ENCODE results near the gene BNIP5. TPM values are rescaled to one million over a fixed set of nuclear protein-coding genes. Genes with fewer than 3 reads are reported as not detected.

Gene BNIP5
- total RNA-seq, 1 donor from 2014 or later, result not detected

DNA sequence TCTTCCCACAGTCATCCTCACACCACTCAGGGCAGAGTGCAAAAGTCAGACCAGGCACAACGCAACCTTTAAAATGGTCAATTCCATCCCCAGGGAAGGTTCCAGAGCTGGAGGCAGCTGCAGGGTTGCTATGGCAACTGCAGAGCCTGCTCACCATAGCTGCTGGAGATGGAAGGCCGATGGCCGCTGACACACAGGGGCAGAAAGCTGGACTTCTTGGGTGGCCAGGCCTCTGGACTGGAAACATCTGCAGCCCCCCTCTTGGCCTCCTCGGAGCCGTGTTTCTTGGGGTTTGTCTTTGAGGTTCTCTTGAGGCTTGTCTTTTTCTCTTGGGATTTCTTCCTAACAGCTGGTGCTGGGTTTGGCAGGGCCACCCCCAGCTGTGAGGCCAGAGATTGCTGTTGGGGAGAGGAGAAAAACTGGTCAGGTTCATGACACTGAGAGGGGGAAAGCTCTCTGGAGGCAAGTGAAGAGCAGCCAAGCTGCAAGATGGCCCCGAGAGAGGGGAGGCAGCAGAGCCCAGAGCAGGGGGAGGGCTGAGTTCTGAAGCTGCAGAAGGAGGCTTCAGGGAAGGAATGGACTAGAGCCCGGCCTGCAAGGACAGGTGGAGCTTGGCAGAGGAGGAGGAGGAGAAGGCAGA, 10.2 kb downstream of the BNIP5 start:
- Histone ChIP-seq H3K36me3 (ENCODE audit: control insufficient read depth, insufficient read depth, low read length) (no peaks in the 10 kb centered on the region), H3K4me3 (ENCODE audit: low read depth, low read length) (no peak overlapping the region), H3K27me3 (ENCODE audit: control insufficient read depth, insufficient read depth, low read length) (peaks cover 11% of the 10 kb centered on the region)
- DNase-seq (ENCODE audit: low read depth), result no peak
- FAIRE-seq, result no peak
- TF ChIP-seq, protein P1, sequence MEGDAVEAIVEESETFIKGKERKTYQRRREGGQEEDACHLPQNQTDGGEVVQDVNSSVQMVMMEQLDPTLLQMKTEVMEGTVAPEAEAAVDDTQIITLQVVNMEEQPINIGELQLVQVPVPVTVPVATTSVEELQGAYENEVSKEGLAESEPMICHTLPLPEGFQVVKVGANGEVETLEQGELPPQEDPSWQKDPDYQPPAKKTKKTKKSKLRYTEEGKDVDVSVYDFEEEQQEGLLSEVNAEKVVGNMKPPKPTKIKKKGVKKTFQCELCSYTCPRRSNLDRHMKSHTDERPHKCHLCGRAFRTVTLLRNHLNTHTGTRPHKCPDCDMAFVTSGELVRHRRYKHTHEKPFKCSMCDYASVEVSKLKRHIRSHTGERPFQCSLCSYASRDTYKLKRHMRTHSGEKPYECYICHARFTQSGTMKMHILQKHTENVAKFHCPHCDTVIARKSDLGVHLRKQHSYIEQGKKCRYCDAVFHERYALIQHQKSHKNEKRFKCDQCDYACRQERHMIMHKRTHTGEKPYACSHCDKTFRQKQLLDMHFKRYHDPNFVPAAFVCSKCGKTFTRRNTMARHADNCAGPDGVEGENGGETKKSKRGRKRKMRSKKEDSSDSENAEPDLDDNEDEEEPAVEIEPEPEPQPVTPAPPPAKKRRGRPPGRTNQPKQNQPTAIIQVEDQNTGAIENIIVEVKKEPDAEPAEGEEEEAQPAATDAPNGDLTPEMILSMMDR (IDR thresholded peaks at IDR 0.05; ENCODE audit: insufficient read depth, low read length, severe bottlenecking), result no peak

DNA sequence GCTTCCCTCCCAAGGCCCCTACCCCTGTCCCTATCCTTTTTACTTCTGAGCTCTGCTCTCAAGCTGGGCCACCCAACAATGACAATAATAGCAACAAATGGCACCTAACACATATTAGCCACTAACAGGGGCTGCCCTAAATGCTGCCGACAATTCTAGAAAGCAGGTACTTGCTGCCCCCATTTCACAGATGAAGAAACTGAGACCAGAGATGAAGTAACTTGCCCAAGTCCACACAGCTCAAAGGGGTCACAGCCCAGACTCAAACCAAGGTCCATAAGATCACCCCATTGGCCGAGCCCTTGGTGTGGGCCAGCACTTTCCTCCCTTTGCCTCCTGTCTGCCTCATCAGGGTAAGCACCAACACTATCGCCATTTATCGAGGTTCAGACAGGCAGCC, 12.0 kb downstream of the BNIP5 start:
- FAIRE-seq (no peak), DNase-seq (ENCODE audit: low read depth) (no peak)
- Histone ChIP-seq H3K4me3 (ENCODE audit: low read depth, low read length) (no peak overlapping the region), H3K27me3 (ENCODE audit: control insufficient read depth, insufficient read depth, low read length) (peaks cover 9% of the 10 kb centered on the region), H3K36me3 (ENCODE audit: control insufficient read depth, insufficient read depth, low read length) (no peaks in the 10 kb centered on the region)
- TF ChIP-seq, protein P1 (IDR thresholded peaks at IDR 0.05; ENCODE audit: insufficient read depth, low read length, severe bottlenecking), result no peak

DNA sequence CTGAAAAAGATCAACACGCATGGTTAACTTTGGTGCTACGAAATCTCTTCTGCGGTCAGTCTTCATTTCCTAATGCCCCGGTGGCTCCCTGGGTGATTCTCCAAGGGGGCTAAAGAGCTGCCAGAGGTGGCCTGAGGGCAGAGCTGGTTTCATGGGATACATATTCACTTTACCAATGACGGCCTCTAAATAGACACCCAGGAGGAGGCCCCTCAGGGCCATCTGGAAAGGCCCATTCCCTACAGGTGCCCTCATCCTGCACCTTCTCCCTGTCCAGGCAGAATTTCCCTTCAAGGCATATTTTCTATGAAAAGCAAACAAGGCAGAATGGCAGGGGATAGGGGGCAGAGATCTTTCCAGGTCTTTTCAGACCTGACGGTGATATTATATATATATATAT, 12.5 kb downstream of the BNIP5 start:
- Histone ChIP-seq H3K27me3 (ENCODE audit: control insufficient read depth, insufficient read depth, low read length) (peaks cover 9% of the 10 kb centered on the region), H3K36me3 (ENCODE audit: control insufficient read depth, insufficient read depth, low read length) (no peaks in the 10 kb centered on the region), H3K4me3 (ENCODE audit: low read depth, low read length) (no peak overlapping the region)
- FAIRE-seq (no peak), DNase-seq (ENCODE audit: low read depth) (no peak)
- TF ChIP-seq, protein P1 (IDR thresholded peaks at IDR 0.05; ENCODE audit: insufficient read depth, low read length, severe bottlenecking), result no peak

DNA sequence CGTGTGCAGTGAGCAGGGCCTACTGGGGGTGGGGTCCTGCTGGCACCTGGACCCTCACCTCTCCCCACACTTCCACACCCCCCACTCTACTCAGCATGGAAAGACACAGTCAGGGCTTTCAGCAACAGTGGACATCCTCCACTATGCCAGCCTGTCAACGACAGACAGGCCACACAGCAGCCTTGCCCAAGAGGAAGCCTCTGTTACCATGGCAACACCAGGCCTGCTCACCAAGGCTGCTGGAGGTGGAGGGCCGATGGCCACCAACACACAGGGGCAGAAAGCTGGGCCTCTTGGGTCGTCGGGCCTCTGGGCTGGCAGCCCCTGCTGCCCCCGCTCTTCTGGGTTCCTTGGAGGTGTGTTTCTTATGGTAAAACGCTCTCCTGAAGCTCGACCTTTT, 13.6 kb downstream of the BNIP5 start:
- peaks cover 4% of the 10 kb centered on the region for H3K27me3 ChIP-seq (ENCODE audit: control insufficient read depth, insufficient read depth, low read length)
- no peak for DNase-seq (ENCODE audit: low read depth)
- no peak for FAIRE-seq

DNA sequence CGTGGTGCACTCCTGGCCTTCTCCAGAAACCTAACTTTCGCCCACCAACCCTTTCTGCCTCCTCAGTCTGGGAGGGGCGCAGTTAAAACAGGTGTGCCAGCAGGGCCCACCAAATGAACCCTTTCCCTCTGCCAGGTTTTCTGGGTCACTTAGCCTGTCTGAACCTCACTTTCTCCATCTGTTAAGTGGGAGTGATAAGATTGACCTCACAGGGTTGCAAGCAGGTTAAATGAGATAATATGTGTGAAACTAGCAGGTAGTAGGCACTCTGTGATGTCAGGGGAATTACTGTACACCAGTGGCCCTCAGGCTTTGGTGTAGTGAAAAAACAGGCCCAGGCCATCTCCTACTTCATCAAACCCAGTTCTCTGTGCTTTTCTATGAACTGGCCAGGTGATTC, 14.1 kb downstream of the BNIP5 start:
- TF ChIP-seq, protein P1 (IDR thresholded peaks at IDR 0.05; ENCODE audit: insufficient read depth, low read length, severe bottlenecking), result no peak
- Histone ChIP-seq H3K36me3 (ENCODE audit: control insufficient read depth, insufficient read depth, low read length) (no peaks in the 10 kb centered on the region), H3K27me3 (ENCODE audit: control insufficient read depth, insufficient read depth, low read length) (peaks cover 4% of the 10 kb centered on the region), H3K4me3 (ENCODE audit: low read depth, low read length) (no peak overlapping the region)
- DNase-seq (ENCODE audit: low read depth) (no peak), FAIRE-seq (no peak)

More for the DNA sequence above, 13.6 kb downstream of the BNIP5 start:
- TF ChIP-seq, protein P1 (IDR thresholded peaks at IDR 0.05; ENCODE audit: insufficient read depth, low read length, severe bottlenecking), result no peak
- no peak overlapping the region for H3K4me3 ChIP-seq (ENCODE audit: low read depth, low read length)
- H3K36me3 ChIP-seq (ENCODE audit: control insufficient read depth, insufficient read depth, low read length), result no peaks in the 10 kb centered on the region

DNA sequence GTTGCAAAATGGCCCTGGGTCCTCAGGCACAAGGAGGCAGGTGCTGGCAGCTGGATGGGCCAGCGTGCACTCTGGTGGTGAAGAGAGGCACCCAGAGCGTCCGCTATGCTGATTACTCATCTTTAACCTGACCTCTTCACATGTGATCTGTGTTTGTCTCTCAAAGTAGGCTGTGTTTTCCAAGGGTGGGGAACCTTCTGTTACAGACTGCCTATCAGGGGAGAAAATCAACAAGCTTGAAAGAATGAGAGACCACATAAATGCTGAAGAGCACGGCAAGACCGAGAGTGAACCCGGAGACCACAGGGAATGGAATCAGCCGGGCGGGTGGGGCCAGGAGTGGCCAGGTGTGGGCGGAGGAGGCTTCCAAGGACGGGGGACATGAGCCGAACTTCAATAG, 16.2 kb downstream of the BNIP5 start:
- Histone ChIP-seq H3K27me3 (ENCODE audit: control insufficient read depth, insufficient read depth, low read length) (no peaks in the 10 kb centered on the region), H3K4me3 (ENCODE audit: low read depth, low read length) (no peak overlapping the region), H3K36me3 (ENCODE audit: control insufficient read depth, insufficient read depth, low read length) (no peaks in the 10 kb centered on the region)
- DNase-seq (ENCODE audit: low read depth) (peak; percentile 20), FAIRE-seq (no peak)
- TF ChIP-seq, protein P1 (IDR thresholded peaks at IDR 0.05; ENCODE audit: insufficient read depth, low read length, severe bottlenecking), result peak; percentile 15

Measured in bronchial epithelial cell (primary cell).